Thyroid gland (tissue), 4 donors: Measurements from ENCODE around the gene SH3TC1. TPM values are rescaled to one million over a fixed set of nuclear protein-coding genes. Genes with fewer than 3 reads are reported as not detected.
A peak's percentile ranks its signal among the peaks of the same experiment; 100 is the strongest.

Experiments used
- DNase-seq, 2 donors: peaks; one replicate each; pipeline ENCODE4 v3.0.0-alpha.2; 2019
- H3K27ac ChIP-seq, 3 donors: fragments of 200-600 bp; sonication (generic); 1 replicate in 2 of 3; 2 replicates in 1 of 3; pipeline ENCODE4 v1.5.1; 2016 to 2019; ENCODE audit warnings: mild to moderate bottlenecking in 1 of 3, moderate library complexity in 1 of 3
- H3K27me3 ChIP-seq: fragments of 200-600 bp; sonication (generic); one replicate; pipeline ENCODE4 v1.5.1; 2019
- H3K36me3 ChIP-seq, 2 donors: fragments of 200-600 bp; sonication (generic); one replicate each; pipeline ENCODE4 v1.5.1; 2016 to 2019
- H3K4me1 ChIP-seq, 2 donors: fragments of 200-600 bp; sonication (generic); one replicate each; pipeline ENCODE4 v1.5.1; 2017 to 2019
- H3K4me3 ChIP-seq, 3 donors: fragments of 200-600 bp; sonication (generic); replicated peaks in 1 of 3; 1 replicate in 2 of 3; 2 replicates in 1 of 3; pipeline ENCODE4 v1.5.1; 2016; ENCODE audit warnings: mild to moderate bottlenecking in 1 of 3
- H3K9me3 ChIP-seq: fragments of 200-600 bp; sonication (generic); one replicate; pipeline ENCODE4 v1.5.1; 2017
- POLR2A ChIP-seq, 2 donors: fragments of 450-650 bp; IDR thresholded peaks; one replicate each; pipeline ENCODE4 v1.6.1; 2017; ENCODE audit warnings: antibody characterized with exemption in 2 of 2, mild to moderate bottlenecking in 2 of 2, moderate library complexity in 1 of 2
- WGBS, 2 donors: methylation state at CpG; one replicate each; pipeline ENCODE4 v1.1.5; 2017; 5-methylcytosine and 5-hydroxymethylcytosine counted together
- intact Hi-C: fragments of 100-400 bp; cut with DNase I; formaldehyde crosslinking; loops from one replicate; pipeline ENCODE4 v1.15.1; 2023
- total RNA-seq, 4 donors: library from RNA; depleted of rRNA; stranded (reverse); fragments of >200 nt; gene quantifications; one replicate each; pipeline ENCODE4 v1.2.3, GENCODE V29; 2016
- TF ChIP-seq, protein P1 (sequence below), 6 experiments: fragments of 200-600 bp in 3 of 6; fragments of 450-650 bp in 3 of 6; sonication (generic) in 3 of 6; IDR thresholded peaks; one replicate each; pipeline ENCODE4 v1.5.1; 2016 to 2019; ENCODE audit warnings: antibody characterized with exemption in 6 of 6, mild to moderate bottlenecking in 2 of 6, inconsistent platforms in 1 of 6, moderate library complexity in 1 of 6

SH3TC1 gene
- total RNA-seq, 4 donors from 2014 or later: 13.5 to 29.5 (median 16.4) TPM

DNA sequence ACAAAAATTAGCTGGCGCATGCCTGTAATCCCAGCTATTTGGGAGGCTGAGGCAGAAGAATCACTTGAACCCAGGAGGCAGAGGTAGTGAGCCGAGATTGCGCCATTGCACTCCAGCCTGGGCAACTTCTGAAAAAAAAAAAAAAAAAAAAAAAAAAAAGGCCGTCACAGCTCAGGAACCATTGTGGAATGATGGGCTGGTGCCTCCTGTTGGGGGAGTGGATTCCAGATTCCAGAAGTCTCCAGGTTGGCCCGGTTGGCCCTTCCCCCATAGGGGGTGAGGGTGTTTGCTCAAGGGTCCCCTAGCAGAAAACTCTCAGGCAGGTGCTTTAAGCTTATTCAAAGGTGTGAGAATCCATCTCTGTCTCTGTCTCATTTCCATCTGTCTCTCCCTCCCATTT is 11.5 kb downstream of the SH3TC1 start:
- whole genome bisulfite sequencing, 2 donors: 62 to 68% methylated on average over 5 of the region's 5 CpGs
- peaks cover 9 to 25% of the 10 kb centered on the region in 2 donors for H3K4me1 ChIP-seq
- H3K27me3 ChIP-seq: no peaks in the 10 kb centered on the region
- intact Hi-C loops: no loop called here
- H3K27ac ChIP-seq: no peak overlapping the region
- TF ChIP-seq, protein P1, sequence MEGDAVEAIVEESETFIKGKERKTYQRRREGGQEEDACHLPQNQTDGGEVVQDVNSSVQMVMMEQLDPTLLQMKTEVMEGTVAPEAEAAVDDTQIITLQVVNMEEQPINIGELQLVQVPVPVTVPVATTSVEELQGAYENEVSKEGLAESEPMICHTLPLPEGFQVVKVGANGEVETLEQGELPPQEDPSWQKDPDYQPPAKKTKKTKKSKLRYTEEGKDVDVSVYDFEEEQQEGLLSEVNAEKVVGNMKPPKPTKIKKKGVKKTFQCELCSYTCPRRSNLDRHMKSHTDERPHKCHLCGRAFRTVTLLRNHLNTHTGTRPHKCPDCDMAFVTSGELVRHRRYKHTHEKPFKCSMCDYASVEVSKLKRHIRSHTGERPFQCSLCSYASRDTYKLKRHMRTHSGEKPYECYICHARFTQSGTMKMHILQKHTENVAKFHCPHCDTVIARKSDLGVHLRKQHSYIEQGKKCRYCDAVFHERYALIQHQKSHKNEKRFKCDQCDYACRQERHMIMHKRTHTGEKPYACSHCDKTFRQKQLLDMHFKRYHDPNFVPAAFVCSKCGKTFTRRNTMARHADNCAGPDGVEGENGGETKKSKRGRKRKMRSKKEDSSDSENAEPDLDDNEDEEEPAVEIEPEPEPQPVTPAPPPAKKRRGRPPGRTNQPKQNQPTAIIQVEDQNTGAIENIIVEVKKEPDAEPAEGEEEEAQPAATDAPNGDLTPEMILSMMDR (IDR thresholded peaks at IDR 0.05): no peak
- TF ChIP-seq POLR2A (IDR thresholded peaks at IDR 0.05): no peak
- no peak overlapping the region for H3K4me3 ChIP-seq
- DNase-seq: peak in 1 of 2 donors; percentile 53
- no peaks in the 10 kb centered on the region for H3K9me3 ChIP-seq
- no peaks in the 10 kb centered on the region for H3K36me3 ChIP-seq

DNA sequence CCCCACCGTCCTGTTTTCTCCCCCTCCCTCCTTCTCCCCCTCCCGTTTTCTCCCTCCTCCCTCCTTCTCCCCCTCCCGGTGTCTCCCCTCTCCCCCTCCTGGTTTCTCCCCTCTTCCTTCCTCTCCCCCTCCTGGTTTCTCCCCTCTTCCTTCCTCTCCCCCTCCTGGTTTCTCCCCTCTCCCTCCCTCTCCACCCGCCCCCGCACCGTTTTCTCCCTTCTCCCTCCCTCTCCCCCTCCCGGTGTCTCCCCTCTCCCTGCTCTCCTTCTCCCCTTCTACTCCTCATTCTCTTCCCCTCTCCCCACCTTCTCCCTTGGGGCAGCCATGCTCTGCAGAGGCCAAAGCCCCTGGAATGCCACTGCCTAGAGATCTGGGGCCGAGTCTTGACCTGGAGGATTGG is 12.2 kb downstream of the SH3TC1 start:
- H3K4me1 ChIP-seq: peaks cover 9 to 25% of the 10 kb centered on the region in 2 donors
- H3K36me3 ChIP-seq: no peaks in the 10 kb centered on the region
- DNase-seq: peak in 1 of 2 donors; percentile 59
- no peak for TF ChIP-seq POLR2A (IDR thresholded peaks at IDR 0.05)
- TF ChIP-seq, protein P1 (IDR thresholded peaks at IDR 0.05): no peak
- WGBS, 2 donors: 41 to 55% methylated on average over 2 to 5 of the region's 8 CpGs
- intact Hi-C loops: no loop called here
- H3K9me3 ChIP-seq: no peaks in the 10 kb centered on the region
- no peaks in the 10 kb centered on the region for H3K27me3 ChIP-seq
- no peak overlapping the region for H3K27ac ChIP-seq
- H3K4me3 ChIP-seq: no peak overlapping the region

DNA sequence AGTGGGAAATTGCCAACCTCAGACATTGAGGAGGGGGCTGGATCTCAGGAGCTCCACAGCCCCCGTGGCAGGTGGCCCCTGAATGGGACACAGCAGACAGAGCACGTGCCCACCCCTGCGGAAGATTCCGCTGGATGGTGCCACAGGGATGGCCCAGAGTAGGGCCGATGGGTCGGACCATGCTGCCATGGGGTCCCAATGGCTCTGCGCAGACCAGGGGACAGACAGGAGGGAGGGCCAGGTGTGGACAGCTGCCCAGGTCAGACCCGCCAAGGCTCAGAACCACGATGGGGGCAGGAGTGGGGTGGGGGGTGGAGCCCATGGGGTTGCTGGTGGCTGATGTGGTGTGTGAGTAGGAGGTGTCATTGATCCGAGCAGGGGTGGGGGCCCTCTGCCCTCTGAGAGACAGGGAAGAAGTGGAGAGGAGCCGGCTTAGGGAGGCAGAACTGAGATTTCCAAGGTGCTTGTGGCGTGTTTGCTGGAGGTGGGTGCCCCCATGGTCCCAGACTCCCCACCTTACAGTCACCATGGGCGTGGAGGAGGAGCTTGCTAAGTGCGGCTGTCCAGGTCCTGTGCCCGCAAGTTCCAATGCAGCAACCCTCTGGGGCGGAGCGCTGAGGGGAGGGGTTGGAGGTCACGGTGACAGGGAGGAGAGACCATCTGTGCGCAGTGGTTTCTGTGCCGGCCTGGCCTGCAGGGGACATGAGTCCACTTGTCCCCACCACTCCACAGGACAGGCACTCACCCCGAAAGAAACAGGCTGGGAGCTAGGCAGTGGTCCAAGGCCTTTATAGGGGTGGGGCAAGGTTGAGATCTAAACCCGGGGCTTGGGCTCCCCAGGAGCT is 12.9 kb downstream of the SH3TC1 start:
- no peak for DNase-seq
- 88% methylated on average over 20 to 21 of the region's 22 CpGs for WGBS, 2 donors
- Histone ChIP-seq H3K9me3 (no peaks in the 10 kb centered on the region), H3K36me3 (no peaks in the 10 kb centered on the region), H3K27me3 (no peaks in the 10 kb centered on the region), H3K4me1 (peaks cover 9 to 25% of the 10 kb centered on the region in 2 donors), H3K27ac (no peak overlapping the region), H3K4me3 (no peak overlapping the region)
- intact Hi-C loops: no loop called here
- TF ChIP-seq POLR2A (IDR thresholded peaks at IDR 0.05): no peak
- TF ChIP-seq, protein P1 (IDR thresholded peaks at IDR 0.05): no peak

DNA sequence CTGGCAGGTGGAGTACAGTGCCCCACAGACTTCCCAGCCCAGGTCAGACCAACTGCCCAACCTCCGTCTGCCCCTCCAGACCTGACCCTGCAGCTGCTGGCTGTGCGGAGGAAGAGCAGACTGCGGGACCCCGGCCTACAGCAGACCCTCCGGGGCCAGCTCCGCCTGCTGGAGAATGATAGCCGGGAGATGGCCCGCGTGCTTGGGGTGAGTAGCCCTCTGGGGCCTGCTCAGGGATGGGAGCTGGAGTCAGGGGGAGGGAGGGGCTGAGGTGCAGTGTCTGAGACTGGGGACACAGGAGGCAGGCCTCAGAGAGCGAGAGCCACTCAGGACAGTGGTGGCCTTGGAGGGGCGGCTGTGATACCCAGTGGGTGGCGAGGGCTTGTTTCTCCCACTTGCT is 13.5 kb downstream of the SH3TC1 start:
- intact Hi-C loops: no loop called here
- WGBS, 2 donors: 89 to 93% methylated on average over 10 to 12 of the region's 12 CpGs
- Histone ChIP-seq H3K27me3 (no peaks in the 10 kb centered on the region), H3K4me1 (peaks cover 9 to 25% of the 10 kb centered on the region in 2 donors), H3K27ac (no peak overlapping the region), H3K36me3 (no peaks in the 10 kb centered on the region), H3K4me3 (no peak overlapping the region), H3K9me3 (no peaks in the 10 kb centered on the region)
- no peak for DNase-seq
- no peak for TF ChIP-seq POLR2A (IDR thresholded peaks at IDR 0.05)
- TF ChIP-seq, protein P1 (IDR thresholded peaks at IDR 0.05): no peak

DNA sequence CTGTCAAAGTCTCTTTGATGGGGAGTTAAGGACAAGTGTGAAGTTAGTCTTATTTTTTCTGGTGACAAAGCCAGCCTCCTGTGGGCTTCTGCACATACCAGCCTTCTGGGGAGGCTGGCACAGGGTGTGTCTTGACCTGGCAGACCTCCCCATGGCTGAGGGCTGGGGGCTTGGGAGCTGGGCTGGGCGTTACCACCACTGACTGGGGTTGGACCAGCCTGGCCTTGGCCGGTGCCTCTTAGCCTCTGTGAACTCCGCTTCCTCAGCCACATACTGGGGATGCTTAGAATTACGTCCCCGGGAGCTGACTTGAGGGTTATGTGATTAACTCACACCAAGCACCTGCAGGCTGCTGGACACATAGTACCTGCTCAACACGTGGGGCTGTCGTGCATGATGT is 14.0 kb downstream of the SH3TC1 start:
- TF ChIP-seq, protein P1 (IDR thresholded peaks at IDR 0.05): no peak
- no peak for TF ChIP-seq POLR2A (IDR thresholded peaks at IDR 0.05)

More for the DNA sequence above, 14.0 kb downstream of the SH3TC1 start:
- Histone ChIP-seq H3K4me3 (no peak overlapping the region), H3K4me1 (peaks cover 9 to 25% of the 10 kb centered on the region in 2 donors), H3K36me3 (no peaks in the 10 kb centered on the region), H3K9me3 (no peaks in the 10 kb centered on the region), H3K27me3 (no peaks in the 10 kb centered on the region), H3K27ac (no peak overlapping the region)
- 78 to 89% methylated on average over 6 to 7 of the region's 7 CpGs for WGBS, 2 donors
- DNase-seq: no peak
- intact Hi-C loops: no loop called here
